Stimulated activated memory B cell treated with anti-CD40 and anti-IgM and Interleukin-4, amounts not matched to agents 10 μg/mL and 1 μg/mL and 100 μg/mL, for 72 hours (primary cell): Measurements from ENCODE around the gene SUMF1.
A peak's percentile ranks its signal among the peaks of the same experiment; 100 is the strongest.

Source experiments
- ATAC-seq: fragments of 150-1000 bp; cut with Tn5 transposase; 2 replicates; pipeline ENCODE4 v1.10.0; 2021
- H3K27ac Mint-ChIP-seq: one replicate; pipeline ENCODE4 v1.8.0; 2022; ENCODE audit warnings: mild to moderate bottlenecking, mixed read lengths
- H3K27me3 Mint-ChIP-seq: one replicate; pipeline ENCODE4 v1.8.0; 2022; ENCODE audit warnings: mixed read lengths
- H3K36me3 Mint-ChIP-seq: one replicate; pipeline ENCODE4 v1.8.0; 2022; ENCODE audit warnings: mixed read lengths
- H3K4me1 Mint-ChIP-seq: one replicate; pipeline ENCODE4 v1.8.0; 2022; ENCODE audit warnings: mixed read lengths
- H3K4me3 Mint-ChIP-seq: one replicate; pipeline ENCODE4 v1.8.0; 2022; ENCODE audit warnings: mild to moderate bottlenecking, moderate library complexity, mixed read lengths
- H3K9me3 Mint-ChIP-seq: one replicate; pipeline ENCODE4 v1.8.0; 2022; ENCODE audit warnings: mixed read lengths

The SUMF1 gene

GRCh38 chr3:4399476-4399875, 67.6 kb downstream of the SUMF1 start:
- no peaks in the 10 kb centered on the region for H3K4me1 Mint-ChIP-seq
- no peak overlapping the region for H3K27ac Mint-ChIP-seq
- ATAC-seq: no peak
- H3K9me3 Mint-ChIP-seq: no peaks in the 10 kb centered on the region
- no peak overlapping the region for H3K4me3 Mint-ChIP-seq
- H3K27me3 Mint-ChIP-seq: no peaks in the 10 kb centered on the region
- peaks cover 72% of the 10 kb centered on the region for H3K36me3 Mint-ChIP-seq

GRCh38 chr3:4398941-4399245, 68.2 kb downstream of the SUMF1 start:
- ATAC-seq: no peak
- no peak overlapping the region for H3K4me3 Mint-ChIP-seq
- H3K9me3 Mint-ChIP-seq: no peaks in the 10 kb centered on the region
- no peak overlapping the region for H3K27ac Mint-ChIP-seq
- H3K27me3 Mint-ChIP-seq: no peaks in the 10 kb centered on the region
- no peaks in the 10 kb centered on the region for H3K4me1 Mint-ChIP-seq
- peaks cover 70% of the 10 kb centered on the region for H3K36me3 Mint-ChIP-seq

GRCh38 chr3:4398120-4398940, 68.7 kb downstream of the SUMF1 start:
- Mint-ChIP-seq H3K4me3 (no peak overlapping the region), H3K27me3 (no peaks in the 10 kb centered on the region), H3K27ac (no peak overlapping the region), H3K4me1 (no peaks in the 10 kb centered on the region), H3K36me3 (peaks cover 64% of the 10 kb centered on the region), H3K9me3 (no peaks in the 10 kb centered on the region)
- ATAC-seq: no peak

- Mint-ChIP-seq H3K36me3 (peaks cover 64% of the 10 kb centered on the region), H3K27ac (no peak overlapping the region), H3K27me3 (no peaks in the 10 kb centered on the region), H3K9me3 (no peaks in the 10 kb centered on the region), H3K4me3 (no peak overlapping the region), H3K4me1 (no peaks in the 10 kb centered on the region)
- ATAC-seq: no peak
These were observed 69.6 kb downstream of the SUMF1 start for GRCh38 chr3:4397466-4397865.

- no peak overlapping the region for H3K4me3 Mint-ChIP-seq
- peaks cover 2% of the 10 kb centered on the region for H3K9me3 Mint-ChIP-seq
- H3K27me3 Mint-ChIP-seq: no peaks in the 10 kb centered on the region
- no peak for ATAC-seq
- H3K27ac Mint-ChIP-seq: no peak overlapping the region
- no peaks in the 10 kb centered on the region for H3K4me1 Mint-ChIP-seq
- H3K36me3 Mint-ChIP-seq: peaks cover 63% of the 10 kb centered on the region
These were observed 70.5 kb downstream of the SUMF1 start for GRCh38 chr3:4396542-4396941.

GRCh38 chr3:4396006-4396405, 71.1 kb downstream of the SUMF1 start:
- Mint-ChIP-seq H3K27ac (no peak overlapping the region), H3K36me3 (peaks cover 65% of the 10 kb centered on the region), H3K27me3 (no peaks in the 10 kb centered on the region), H3K4me3 (no peak overlapping the region), H3K9me3 (peaks cover 2% of the 10 kb centered on the region), H3K4me1 (no peaks in the 10 kb centered on the region)
- no peak for ATAC-seq

GRCh38 chr3:4395448-4395847, 71.6 kb downstream of the SUMF1 start:
- Mint-ChIP-seq H3K27ac (no peak overlapping the region), H3K27me3 (no peaks in the 10 kb centered on the region), H3K36me3 (peaks cover 69% of the 10 kb centered on the region), H3K4me1 (no peaks in the 10 kb centered on the region), H3K9me3 (peaks cover 2% of the 10 kb centered on the region), H3K4me3 (no peak overlapping the region)
- ATAC-seq: no peak

- Mint-ChIP-seq H3K27ac (no peak overlapping the region), H3K27me3 (no peaks in the 10 kb centered on the region), H3K4me1 (peaks cover 4% of the 10 kb centered on the region), H3K9me3 (peaks cover 2% of the 10 kb centered on the region), H3K4me3 (no peak overlapping the region), H3K36me3 (peaks cover 65% of the 10 kb centered on the region)
- ATAC-seq: no peak
These were observed 72.5 kb downstream of the SUMF1 start for GRCh38 chr3:4394567-4394966.

GRCh38 chr3:4394048-4394447, 73.0 kb downstream of the SUMF1 start:
- Mint-ChIP-seq H3K36me3 (peaks cover 65% of the 10 kb centered on the region), H3K27ac (no peak overlapping the region), H3K9me3 (peaks cover 2% of the 10 kb centered on the region), H3K27me3 (no peaks in the 10 kb centered on the region), H3K4me3 (no peak overlapping the region), H3K4me1 (peaks cover 9% of the 10 kb centered on the region)
- no peak for ATAC-seq

- Mint-ChIP-seq H3K4me3 (no peak overlapping the region), H3K9me3 (peaks cover 2% of the 10 kb centered on the region), H3K4me1 (peaks cover 17% of the 10 kb centered on the region), H3K27me3 (no peaks in the 10 kb centered on the region), H3K27ac (no peak overlapping the region), H3K36me3 (peaks cover 62% of the 10 kb centered on the region)
- ATAC-seq: no peak
These were observed 74.1 kb downstream of the SUMF1 start for GRCh38 chr3:4392992-4393391.

GRCh38 chr3:4387210-4388204, 79.6 kb downstream of the SUMF1 start:
- peak overlapping the region; percentile 57 for H3K27ac Mint-ChIP-seq
- H3K36me3 Mint-ChIP-seq: peaks cover 34% of the 10 kb centered on the region
- peaks cover 32% of the 10 kb centered on the region for H3K4me1 Mint-ChIP-seq
- H3K9me3 Mint-ChIP-seq: peaks cover 2% of the 10 kb centered on the region
- no peak overlapping the region for H3K4me3 Mint-ChIP-seq
- no peaks in the 10 kb centered on the region for H3K27me3 Mint-ChIP-seq
- ATAC-seq: no peak

GRCh38 chr3:4385201-4385600, 81.9 kb downstream of the SUMF1 start:
- peaks cover 32% of the 10 kb centered on the region for H3K36me3 Mint-ChIP-seq
- H3K4me1 Mint-ChIP-seq: peaks cover 32% of the 10 kb centered on the region
- H3K27me3 Mint-ChIP-seq: no peaks in the 10 kb centered on the region
- peaks cover 5% of the 10 kb centered on the region for H3K9me3 Mint-ChIP-seq
- no peak for ATAC-seq
- no peak overlapping the region for H3K27ac Mint-ChIP-seq
- no peak overlapping the region for H3K4me3 Mint-ChIP-seq

GRCh38 chr3:4380013-4380412, 87.1 kb downstream of the SUMF1 start:
- H3K4me1 Mint-ChIP-seq: no peaks in the 10 kb centered on the region
- no peaks in the 10 kb centered on the region for H3K27me3 Mint-ChIP-seq
- peaks cover 59% of the 10 kb centered on the region for H3K36me3 Mint-ChIP-seq
- H3K9me3 Mint-ChIP-seq: peaks cover 5% of the 10 kb centered on the region
- ATAC-seq: no peak
- H3K27ac Mint-ChIP-seq: no peak overlapping the region
- H3K4me3 Mint-ChIP-seq: no peak overlapping the region

GRCh38 chr3:4376499-4376898, 90.6 kb downstream of the SUMF1 start:
- no peak for ATAC-seq
- peaks cover 11% of the 10 kb centered on the region for H3K9me3 Mint-ChIP-seq

GRCh38 chr3:4375911-4376310, 91.2 kb downstream of the SUMF1 start:
- Mint-ChIP-seq H3K36me3 (peaks cover 75% of the 10 kb centered on the region), H3K4me1 (no peaks in the 10 kb centered on the region), H3K4me3 (no peak overlapping the region), H3K9me3 (peaks cover 11% of the 10 kb centered on the region), H3K27ac (no peak overlapping the region), H3K27me3 (no peaks in the 10 kb centered on the region)
- ATAC-seq: no peak

More at GRCh38 chr3:4376499-4376898, 90.6 kb downstream of the SUMF1 start:
- no peak overlapping the region for H3K27ac Mint-ChIP-seq
- H3K27me3 Mint-ChIP-seq: no peaks in the 10 kb centered on the region
- peaks cover 72% of the 10 kb centered on the region for H3K36me3 Mint-ChIP-seq
- no peaks in the 10 kb centered on the region for H3K4me1 Mint-ChIP-seq
- no peak overlapping the region for H3K4me3 Mint-ChIP-seq
